ENCODE measurements around the gene YY1AP1.
"Not testable (repeated sequence)": the region's sequence is repeated elsewhere in the genome, so short reads cannot be mapped to it uniquely, and the experiment has no call there.

Gene YY1AP1

DNA sequence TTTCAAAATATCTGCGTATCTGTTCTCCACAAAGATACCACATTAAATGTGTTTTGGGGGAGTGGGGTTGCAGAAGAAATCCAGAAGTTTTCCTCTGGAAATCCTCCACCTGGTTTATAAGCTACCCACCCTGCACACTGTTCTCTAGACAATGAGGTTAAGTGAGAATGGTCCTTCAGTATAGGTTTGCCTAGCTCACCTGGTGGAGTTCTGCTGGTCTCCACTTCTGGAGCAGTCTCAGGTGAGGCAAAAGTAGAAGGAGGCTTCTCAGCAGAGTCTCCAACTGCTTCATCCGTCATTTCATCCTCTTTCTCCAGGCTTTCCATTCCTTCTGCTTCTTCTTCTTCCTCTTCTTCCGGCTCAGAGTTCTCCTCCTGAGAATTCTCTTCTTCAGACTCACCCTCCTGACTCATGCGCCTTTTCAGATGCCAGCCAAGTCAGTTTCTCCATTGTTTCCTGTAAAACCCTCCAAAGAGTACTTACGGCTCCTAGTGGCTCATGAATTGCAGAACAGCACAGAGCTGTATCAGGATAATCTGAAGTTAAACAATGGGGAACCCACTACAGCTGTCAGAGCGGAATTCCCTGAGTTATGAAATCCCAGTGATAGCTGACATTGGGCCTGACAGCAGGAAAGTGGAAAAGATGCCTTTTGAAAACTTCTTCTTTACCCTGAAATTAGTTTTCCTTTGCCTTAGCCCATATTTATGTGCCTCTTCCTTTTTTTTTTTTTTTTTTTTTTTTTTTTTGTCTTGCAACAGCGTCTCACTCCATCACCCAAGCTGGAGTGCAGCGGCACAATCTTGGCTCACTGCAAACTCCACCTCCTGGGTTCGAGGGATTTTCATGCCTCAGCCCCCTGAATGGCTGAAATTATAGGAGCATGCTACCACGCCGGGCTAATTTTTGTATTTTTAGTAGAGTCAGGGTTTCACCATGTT is 40.1 kb downstream of the YY1AP1 start:
- TF ChIP-seq, protein P1, sequence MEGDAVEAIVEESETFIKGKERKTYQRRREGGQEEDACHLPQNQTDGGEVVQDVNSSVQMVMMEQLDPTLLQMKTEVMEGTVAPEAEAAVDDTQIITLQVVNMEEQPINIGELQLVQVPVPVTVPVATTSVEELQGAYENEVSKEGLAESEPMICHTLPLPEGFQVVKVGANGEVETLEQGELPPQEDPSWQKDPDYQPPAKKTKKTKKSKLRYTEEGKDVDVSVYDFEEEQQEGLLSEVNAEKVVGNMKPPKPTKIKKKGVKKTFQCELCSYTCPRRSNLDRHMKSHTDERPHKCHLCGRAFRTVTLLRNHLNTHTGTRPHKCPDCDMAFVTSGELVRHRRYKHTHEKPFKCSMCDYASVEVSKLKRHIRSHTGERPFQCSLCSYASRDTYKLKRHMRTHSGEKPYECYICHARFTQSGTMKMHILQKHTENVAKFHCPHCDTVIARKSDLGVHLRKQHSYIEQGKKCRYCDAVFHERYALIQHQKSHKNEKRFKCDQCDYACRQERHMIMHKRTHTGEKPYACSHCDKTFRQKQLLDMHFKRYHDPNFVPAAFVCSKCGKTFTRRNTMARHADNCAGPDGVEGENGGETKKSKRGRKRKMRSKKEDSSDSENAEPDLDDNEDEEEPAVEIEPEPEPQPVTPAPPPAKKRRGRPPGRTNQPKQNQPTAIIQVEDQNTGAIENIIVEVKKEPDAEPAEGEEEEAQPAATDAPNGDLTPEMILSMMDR (IDR thresholded peaks at IDR 0.05) = no peak
- H3K4me1 Mint-ChIP-seq = peaks cover 22% of the 10 kb centered on the region
- no peak overlapping the region for H3K4me3 Mint-ChIP-seq
- H3K27me3 Mint-ChIP-seq (ENCODE audit: low read depth, poor library complexity) = peaks cover 9% of the 10 kb centered on the region
- no peaks in the 10 kb centered on the region for H3K36me3 Mint-ChIP-seq (ENCODE audit: low read depth)
- peaks cover 14% of the 10 kb centered on the region for H3K9me3 Mint-ChIP-seq
- no peak overlapping the region for H3K27ac Mint-ChIP-seq
- no peak for DNase-seq

DNA sequence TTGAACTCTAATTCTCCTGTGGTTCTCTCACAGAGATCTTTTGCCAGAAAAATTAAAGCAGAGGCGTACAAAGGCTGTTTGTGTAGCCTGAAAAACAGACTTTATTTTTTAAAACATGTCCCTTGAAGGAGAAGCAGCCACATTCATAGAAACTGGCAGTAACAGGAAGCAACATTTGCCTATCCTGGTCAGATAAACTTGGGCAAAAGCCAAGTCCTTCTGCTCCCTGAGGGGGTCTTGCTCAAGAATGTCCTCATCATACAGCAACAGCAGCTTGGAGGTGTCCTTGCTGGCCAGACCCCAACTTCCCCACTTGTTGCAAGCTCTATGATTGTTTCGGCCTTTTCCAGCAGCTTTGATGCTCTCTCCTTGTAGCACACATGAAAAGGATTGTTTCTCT is 42.3 kb downstream of the YY1AP1 start:
- Mint-ChIP-seq H3K36me3 (ENCODE audit: low read depth) (peaks cover 5% of the 10 kb centered on the region), H3K4me1 (peaks cover 22% of the 10 kb centered on the region), H3K27me3 (ENCODE audit: low read depth, poor library complexity) (peaks cover 12% of the 10 kb centered on the region), H3K9me3 (peaks cover 36% of the 10 kb centered on the region), H3K4me3 (no peak overlapping the region), H3K27ac (peak overlapping the region; percentile 79)
- TF ChIP-seq, protein P1 (IDR thresholded peaks at IDR 0.05) = no peak
- DNase-seq = no peak

DNA sequence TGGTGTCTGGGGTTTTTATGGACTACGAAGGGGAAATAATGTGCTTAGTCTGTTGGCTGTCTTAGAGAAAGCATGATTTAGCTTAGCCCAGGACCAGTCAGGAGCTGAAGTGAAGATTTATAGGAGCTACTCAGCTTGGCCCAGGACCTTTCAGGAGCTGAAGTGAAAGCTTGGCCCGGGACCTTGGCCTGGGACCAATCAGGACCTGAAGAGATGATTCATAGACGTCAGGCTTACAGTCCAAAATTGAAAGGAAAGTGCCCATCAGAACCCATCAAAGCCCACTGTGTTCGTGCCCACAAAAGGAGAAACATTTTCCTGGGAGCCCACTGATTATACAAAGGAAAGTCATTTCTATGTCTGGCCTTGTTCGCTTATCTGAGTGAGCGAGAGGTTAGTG is 42.9 kb downstream of the YY1AP1 start:
- Mint-ChIP-seq H3K27me3 (ENCODE audit: low read depth, poor library complexity) (peaks cover 12% of the 10 kb centered on the region), H3K4me3 (no peak overlapping the region), H3K27ac (peak overlapping the region; percentile 20), H3K9me3 (peaks cover 38% of the 10 kb centered on the region), H3K4me1 (peaks cover 22% of the 10 kb centered on the region), H3K36me3 (ENCODE audit: low read depth) (peaks cover 5% of the 10 kb centered on the region)
- DNase-seq = no peak
- TF ChIP-seq, protein P1 (IDR thresholded peaks at IDR 0.05) = no peak

DNA sequence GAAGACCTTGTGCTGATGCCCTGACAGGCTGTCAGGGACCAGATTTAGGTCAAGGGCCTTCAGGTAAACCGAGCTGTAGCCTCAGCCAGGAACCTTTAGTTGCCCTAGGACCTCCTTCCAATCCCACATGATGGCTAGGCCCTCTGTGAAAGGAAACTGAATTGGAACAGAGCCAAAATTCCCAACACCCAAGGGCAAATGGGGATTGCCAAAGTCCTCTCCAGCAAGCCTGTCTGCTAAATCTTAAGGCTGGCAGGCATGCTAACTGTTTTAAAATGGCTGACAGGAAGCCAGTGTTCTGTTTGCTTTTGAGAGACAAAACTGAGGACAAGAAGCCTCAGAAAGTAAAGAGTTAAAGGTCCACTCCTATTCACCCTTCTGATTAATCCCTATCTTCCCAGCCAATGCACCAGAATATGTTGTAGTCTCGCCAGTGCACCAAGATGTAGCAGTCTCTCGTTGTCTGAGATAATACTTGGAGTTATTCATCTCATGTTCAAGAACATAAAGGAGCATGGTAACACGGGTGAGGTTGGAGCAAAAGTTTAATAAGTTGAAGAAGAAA is 43.5 kb downstream of the YY1AP1 start:
- DNase-seq = no peak
- peaks cover 39% of the 10 kb centered on the region for H3K9me3 Mint-ChIP-seq
- H3K36me3 Mint-ChIP-seq (ENCODE audit: low read depth) = peaks cover 5% of the 10 kb centered on the region
- peaks cover 22% of the 10 kb centered on the region for H3K4me1 Mint-ChIP-seq
- H3K4me3 Mint-ChIP-seq = no peak overlapping the region
- peak overlapping the region; percentile 20 for H3K27ac Mint-ChIP-seq
- peaks cover 11% of the 10 kb centered on the region for H3K27me3 Mint-ChIP-seq (ENCODE audit: low read depth, poor library complexity)
- TF ChIP-seq, protein P1 (IDR thresholded peaks at IDR 0.05) = no peak

DNA sequence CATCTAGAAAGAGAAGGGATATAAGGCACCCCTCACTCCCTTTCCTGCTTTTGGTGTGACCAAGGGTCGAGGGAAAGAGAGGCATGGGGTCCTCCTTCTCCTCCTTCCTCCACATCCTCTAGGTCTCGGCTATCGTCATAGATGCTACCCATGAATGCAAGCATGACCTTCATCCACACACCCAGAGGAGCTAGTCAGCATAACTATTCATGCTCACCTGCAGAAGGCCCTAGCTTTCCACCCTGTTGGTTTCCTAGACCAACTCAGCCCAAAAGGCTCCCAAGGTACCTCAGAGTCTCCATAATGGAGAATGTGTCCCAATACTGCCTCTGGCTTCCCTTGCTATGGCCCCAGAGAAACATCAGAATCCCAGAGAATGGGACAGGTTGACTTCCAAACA is 45.3 kb downstream of the YY1AP1 start:
- H3K4me1 Mint-ChIP-seq = peaks cover 18% of the 10 kb centered on the region
- no peak overlapping the region for H3K4me3 Mint-ChIP-seq
- DNase-seq = no peak
- peaks cover 41% of the 10 kb centered on the region for H3K9me3 Mint-ChIP-seq
- H3K27ac Mint-ChIP-seq = no peak overlapping the region
- TF ChIP-seq, protein P1 (IDR thresholded peaks at IDR 0.05) = no peak
- H3K36me3 Mint-ChIP-seq (ENCODE audit: low read depth) = peaks cover 5% of the 10 kb centered on the region
- H3K27me3 Mint-ChIP-seq (ENCODE audit: low read depth, poor library complexity) = peaks cover 14% of the 10 kb centered on the region

DNA sequence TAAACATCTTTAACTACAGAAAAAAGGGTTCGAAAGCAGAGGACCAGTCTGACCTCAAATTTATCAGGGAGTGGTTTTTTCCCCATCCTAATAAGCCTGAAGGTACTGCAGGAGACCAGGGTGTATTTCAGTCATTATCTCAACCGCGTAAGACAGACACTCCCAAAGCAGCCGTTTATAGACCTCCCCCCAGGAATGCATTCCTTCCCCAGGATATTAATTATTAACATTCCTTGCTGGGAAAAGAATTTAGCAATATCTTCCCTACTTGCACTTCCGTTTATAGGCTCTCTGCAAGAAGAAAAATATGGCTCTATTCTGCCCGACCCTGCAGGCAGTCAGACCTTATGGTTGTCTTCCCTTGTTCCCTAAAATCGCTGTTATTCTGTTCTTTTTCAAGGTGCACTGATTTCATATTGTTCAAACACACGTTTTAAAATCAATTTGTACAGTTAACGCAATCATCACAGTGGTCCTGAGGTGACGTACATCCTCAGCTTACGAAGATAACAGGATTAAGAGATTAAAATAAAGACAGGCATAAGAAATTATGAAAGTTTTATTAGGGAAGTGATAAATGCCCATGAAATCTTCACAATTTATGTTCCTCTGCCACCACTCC is 45.9 kb downstream of the YY1AP1 start:
- not testable (repeated sequence) for H3K27ac Mint-ChIP-seq; DNase-seq; H3K36me3 Mint-ChIP-seq (ENCODE audit: low read depth); H3K4me3 Mint-ChIP-seq
- H3K9me3 Mint-ChIP-seq = peaks cover 41% of the 10 kb centered on the region
- peaks cover 13% of the 10 kb centered on the region for H3K27me3 Mint-ChIP-seq (ENCODE audit: low read depth, poor library complexity)
- H3K4me1 Mint-ChIP-seq = peaks cover 18% of the 10 kb centered on the region
